H1 (cell line): ENCODE data around the gene ACSF3. TPM values are rescaled to one million over a fixed set of nuclear protein-coding genes. Genes with fewer than 3 reads are reported as not detected.
A peak's percentile ranks its signal among the peaks of the same experiment; 100 is the strongest.

Source experiments
- CTCF ChIA-PET: fragments of 300-600 bp; sonication (Branson Sonifier 250); formaldehyde crosslinking; loops from one replicate; lab custom pipeline; 2021; ENCODE audit not compliant: partially characterized antibody; lab: Charles Lee
- POLR2A ChIA-PET: fragments of 300-600 bp; sonication (Branson Sonifier 250); formaldehyde crosslinking; loops from one replicate; lab custom pipeline; 2021; ENCODE audit warnings: inconsistent platforms; ENCODE audit not compliant: partially characterized antibody; lab: Charles Lee
- DNase-seq, 2 experiments: peaks; one replicate each; pipeline versions ENCODE4 v3.0.0 to v3.0.0-alpha.2; 2010 to 2022; ENCODE audit warnings: low spot score in 2 of 2, low read depth in 1 of 2, mixed read lengths in 1 of 2
- FAIRE-seq: peaks from 2 replicates; lab custom pipeline; 2011; peaks lifted over from hg19 to GRCh38; lab: Jason Lieb, UNC
- H2AFZ ChIP-seq: 2 replicates; pipeline ENCODE4 v1.8.1; 2012; ENCODE audit warnings: low read length, inconsistent platforms
- H2AK5ac ChIP-seq: 2 replicates; pipeline ENCODE4 v1.6.1; 2013; ENCODE audit warnings: low read depth, low read length
- H2BK120ac ChIP-seq: replicated peaks from 2 replicates; pipeline ENCODE3; 2013; ENCODE audit warnings: low read depth, low read length, inconsistent platforms
- H2BK12ac ChIP-seq: 2 replicates; pipeline ENCODE4 v1.6.1; 2013; ENCODE audit warnings: low read depth, low read length
- H2BK15ac ChIP-seq: 2 replicates; pipeline ENCODE4 v1.6.1; 2013; ENCODE audit warnings: low read length
- H2BK20ac ChIP-seq: 2 replicates; pipeline ENCODE4 v1.6.1; 2013; ENCODE audit warnings: low read length
- H2BK5ac ChIP-seq: 2 replicates; pipeline ENCODE4 v1.6.1; 2013; ENCODE audit warnings: low read depth, low read length
- H3K14ac ChIP-seq: 2 replicates; pipeline ENCODE4 v1.6.1; 2013; ENCODE audit warnings: inconsistent platforms; ENCODE audit not compliant: insufficient read length
- H3K18ac ChIP-seq: 2 replicates; pipeline ENCODE4 v1.6.1; 2013; ENCODE audit warnings: low read length; ENCODE audit errors: extremely low read depth
- H3K23ac ChIP-seq: 2 replicates; pipeline ENCODE4 v1.6.1; 2013; ENCODE audit warnings: inconsistent platforms; ENCODE audit not compliant: insufficient read length
- H3K23me2 ChIP-seq: 2 replicates; pipeline ENCODE4 v1.6.1; 2013; ENCODE audit warnings: low read depth, low read length
- H3K27ac ChIP-seq: 2 replicates; pipeline ENCODE4 v1.6.1; 2011; ENCODE audit warnings: low read depth, low read length, inconsistent platforms
- H3K27me3 ChIP-seq, 4 experiments: replicated peaks in 1 of 4; 1 replicate in 1 of 4; 2 replicates in 3 of 4; pipeline versions ENCODE4 v1.6.1 to v1.8.1; 2011 to 2013; ENCODE audit warnings: low read length in 3 of 4, mild to moderate bottlenecking in 3 of 4, inconsistent platforms in 2 of 4, mixed read lengths in 2 of 4, moderate library complexity in 1 of 4; ENCODE audit not compliant: control insufficient read depth in 3 of 4, insufficient read depth in 3 of 4; ENCODE audit errors: extremely low read depth in 1 of 4
- H3K36me3 ChIP-seq, 4 experiments: 2 replicates each; pipeline versions ENCODE4 v1.6.1 to v1.8.1; 2011 to 2013; ENCODE audit warnings: mild to moderate bottlenecking in 4 of 4, low read length in 3 of 4, moderate library complexity in 2 of 4, control low read depth in 1 of 4, inconsistent platforms in 1 of 4; ENCODE audit not compliant: insufficient read depth in 4 of 4, control insufficient read depth in 2 of 4
- H3K4ac ChIP-seq: replicated peaks from 2 replicates; pipeline ENCODE3; 2013; ENCODE audit warnings: low read length, low read depth, mixed read lengths, inconsistent platforms; ENCODE audit not compliant: insufficient read length
- H3K4me1 ChIP-seq, 4 experiments: replicated peaks in 1 of 4; 1 replicate in 1 of 4; 2 replicates in 3 of 4; pipeline versions ENCODE4 v1.6.1 to v1.8.1; 2011 to 2013; ENCODE audit warnings: low read length in 3 of 4, inconsistent platforms in 2 of 4, mixed read lengths in 1 of 4; ENCODE audit not compliant: insufficient read depth in 4 of 4, control insufficient read depth in 3 of 4
- H3K4me2 ChIP-seq, 2 experiments: 2 replicates each; pipeline versions ENCODE4 v1.6.1 to v1.8.1; 2011 to 2013; ENCODE audit warnings: low read depth in 2 of 2, low read length in 2 of 2, control low read depth in 1 of 2, inconsistent platforms in 1 of 2, mild to moderate bottlenecking in 1 of 2; ENCODE audit not compliant: insufficient read depth in 1 of 2
- H3K4me3 ChIP-seq, 4 experiments: fragments of 200-600, 300-600 bp in 1 of 4; sonication (generic), shearing (Covaris generic), sonication (Bioruptor Twin) in 1 of 4; 2 replicates each; pipeline versions ENCODE4 v1.5.1 to v1.8.1; 2011 to 2016; ENCODE audit warnings: low read length in 4 of 4, low read depth in 3 of 4, control low read depth in 2 of 4, inconsistent platforms in 2 of 4, mild to moderate bottlenecking in 2 of 4, mixed read lengths in 1 of 4, moderate library complexity in 1 of 4; ENCODE audit not compliant: insufficient read depth in 2 of 4; ENCODE audit errors: extremely low read depth in 1 of 4
- H3K56ac ChIP-seq: replicated peaks from 2 replicates; pipeline ENCODE3; 2013; ENCODE audit warnings: low read depth, mild to moderate bottlenecking, mixed read lengths, low read length, inconsistent platforms; ENCODE audit not compliant: insufficient read length
- H3K79me1 ChIP-seq: 2 replicates; pipeline ENCODE4 v1.6.1; 2013; ENCODE audit warnings: low read depth, low read length, control low read depth
- H3K79me2 ChIP-seq, 2 experiments: 2 replicates each; pipeline versions ENCODE4 v1.6.1 to v1.8.1; 2012 to 2013; ENCODE audit warnings: low read length in 2 of 2, mild to moderate bottlenecking in 2 of 2, inconsistent platforms in 1 of 2; ENCODE audit not compliant: insufficient read depth in 2 of 2, control insufficient read depth in 1 of 2
- H3K9ac ChIP-seq, 4 experiments: replicated peaks in 1 of 4; 1 replicate in 1 of 4; 2 replicates in 3 of 4; pipeline versions ENCODE4 v1.6.1 to v1.8.1; 2011 to 2013; ENCODE audit warnings: low read depth in 3 of 4, low read length in 3 of 4, control low read depth in 2 of 4, mild to moderate bottlenecking in 2 of 4, moderate library complexity in 2 of 4, inconsistent platforms in 1 of 4; ENCODE audit errors: extremely low read depth in 1 of 4
- H3K9me3 ChIP-seq, 2 experiments: 2 replicates each; pipeline versions ENCODE4 v1.6.1 to v1.8.1; 2012 to 2013; ENCODE audit warnings: mild to moderate bottlenecking in 2 of 2, moderate library complexity in 2 of 2, control low read depth in 1 of 2, inconsistent platforms in 1 of 2, low read depth in 1 of 2, low read length in 1 of 2, mixed read lengths in 1 of 2; ENCODE audit not compliant: insufficient read depth in 2 of 2
- H4K20me1 ChIP-seq, 2 experiments: replicated peaks in 1 of 2; 2 replicates each; pipeline versions ENCODE3 to v1.8.1; 2011 to 2013; ENCODE audit warnings: inconsistent platforms in 2 of 2, low read length in 2 of 2, mild to moderate bottlenecking in 1 of 2; ENCODE audit not compliant: insufficient read depth in 2 of 2, control insufficient read depth in 1 of 2
- H4K5ac ChIP-seq: 2 replicates; pipeline ENCODE4 v1.6.1; 2013; ENCODE audit warnings: low read length, low read depth, mixed read lengths, inconsistent platforms; ENCODE audit not compliant: insufficient read length
- H4K8ac ChIP-seq: 2 replicates; pipeline ENCODE4 v1.8.0; 2013; ENCODE audit warnings: mild to moderate bottlenecking, moderate library complexity, low read length, inconsistent platforms; ENCODE audit not compliant: insufficient read depth; ENCODE audit errors: extremely low read depth
- H4K91ac ChIP-seq: replicated peaks from 2 replicates; pipeline ENCODE3; 2013; ENCODE audit warnings: low read length, mixed read lengths, inconsistent platforms; ENCODE audit not compliant: insufficient read length
- WGBS, 2 experiments: shearing (Covaris generic) in 1 of 2; methylation state at CpG; one replicate each; pipeline versions ENCODE4 v1.1.6 to v1.1.7; 2013 to 2015; ENCODE audit warnings: low lambda C conversion rate in 2 of 2, mixed read lengths in 2 of 2, inconsistent platforms in 1 of 2, low coverage in 1 of 2, missing lambda C conversion rate in 1 of 2; ENCODE audit not compliant: insufficient replicate concordance in 2 of 2, insufficient coverage in 1 of 2, insufficient read length in 1 of 2; ENCODE audit errors: extremely low coverage in 1 of 2, missing lambda C conversion rate in 1 of 2; 5-methylcytosine and 5-hydroxymethylcytosine counted together
- polyA plus RNA-seq, 7 experiments: library from polyadenylated mRNA; depleted of rRNA in 3 of 7; stranded (reverse) in 5 of 7; unstranded in 2 of 7; fragments of >200 nt in 5 of 7; fragments of 200-250 nt in 2 of 7; gene quantifications; 1 replicate in 5 of 7; 2 replicates in 1 of 7; 4 replicates in 1 of 7; pipeline versions ENCODE4 v1.2.1 to v1.2.3, GENCODE V29; 2011 to 2013; ENCODE audit warnings: missing spikeins in 2 of 7, mixed read lengths in 2 of 7
- total RNA-seq: library from RNA; stranded (reverse); fragmentation: NEBNext Ultra II Directional; extraction: Animal tissue kit (Norgen Biotek cat#: 25700); gene quantifications from 2 replicates; pipeline ENCODE4 v1.2.1, GENCODE V29; 2021

Gene ACSF3
- total and polyA plus RNA-seq, 2 of the 8 experiments (the other 6 are each of a cell fraction or from before 2014, with no cell fraction given) = 15.6 to 22.9 TPM

- Histone ChIP-seq H2BK120ac (no peak overlapping the region), H3K79me1 (0 out of 2 replicates have a peak, but pooled peaks cover 4% of the 10 kb centered on the region), H2BK20ac (no peak overlapping the region), H2BK15ac (no peak overlapping the region), H3K9me3 (no peaks in the 10 kb centered on the region), H3K18ac (no peak overlapping the region), H3K79me2 (no peaks in the 10 kb centered on the region; a peak in 1 of 4 replicates), H3K14ac (no peak overlapping the region), H2BK5ac (no peak overlapping the region), H3K4me3 (no peak overlapping the region), H3K9ac (no peak overlapping the region), H4K20me1 (peaks cover 0 to 16% of the 10 kb centered on the region in 2 experiments), H2AFZ (no peak overlapping the region), H2BK12ac (no peak overlapping the region), H4K91ac (peak overlapping the region; percentile 7), H2AK5ac (no peak overlapping the region), H3K27ac (no peak overlapping the region), H3K4me2 (no peak overlapping the region), H4K8ac (no peak overlapping the region), H3K23me2 (no peaks in the 10 kb centered on the region), H4K5ac (no peak overlapping the region), H3K23ac (no peak overlapping the region), H3K27me3 (no peaks in the 10 kb centered on the region), H3K56ac (no peak overlapping the region), H3K4ac (no peak overlapping the region), H3K4me1 (peaks cover 0 to 2% (median 1%) of the 10 kb centered on the region in 4 experiments; a peak in 2 of 7 replicates), H3K36me3 (peaks cover 0 to 23% (median 13%) of the 10 kb centered on the region in 4 experiments; a peak in 6 of 8 replicates)
- POLR2A ChIA-PET = interaction anchor here (0.6 kb wide), 1 partner anchor 853 kb away, joined by 3 read pairs; no protein-coding TSS in a partner anchor
- FAIRE-seq (no peak), DNase-seq (no peak)
- 93% methylated on average over 15 of the region's 24 CpGs; no CpG with 5 or more reads in 1 of the 2 experiments for WGBS, 2 experiments
- CTCF ChIA-PET = no interaction called here
These were observed 28.2 kb downstream of the ACSF3 start for GRCh38 chr16:89121691-89122321.
